ES-I3 (cell line): ENCODE measurements around the gene TTC28.

ENCODE experiments used
- H3K36me3 ChIP-seq: 2 replicates; pipeline ENCODE4 v1.6.1; 2013; ENCODE audit warnings: mild to moderate bottlenecking, low read length, control low read depth, moderate library complexity; ENCODE audit not compliant: insufficient read depth
- H3K4me1 ChIP-seq: 2 replicates; pipeline ENCODE4 v1.6.1; 2013; ENCODE audit warnings: mild to moderate bottlenecking, control low read depth, low read length; ENCODE audit not compliant: insufficient read depth
- H3K9ac ChIP-seq: 2 replicates; pipeline ENCODE4 v1.6.1; 2013; ENCODE audit warnings: low read depth, mild to moderate bottlenecking, low read length, moderate library complexity
- H3K9me3 ChIP-seq: 2 replicates; pipeline ENCODE4 v1.6.1; 2013; ENCODE audit warnings: mild to moderate bottlenecking, low read length, moderate library complexity; ENCODE audit not compliant: control insufficient read depth, insufficient read depth

Gene TTC28

DNA sequence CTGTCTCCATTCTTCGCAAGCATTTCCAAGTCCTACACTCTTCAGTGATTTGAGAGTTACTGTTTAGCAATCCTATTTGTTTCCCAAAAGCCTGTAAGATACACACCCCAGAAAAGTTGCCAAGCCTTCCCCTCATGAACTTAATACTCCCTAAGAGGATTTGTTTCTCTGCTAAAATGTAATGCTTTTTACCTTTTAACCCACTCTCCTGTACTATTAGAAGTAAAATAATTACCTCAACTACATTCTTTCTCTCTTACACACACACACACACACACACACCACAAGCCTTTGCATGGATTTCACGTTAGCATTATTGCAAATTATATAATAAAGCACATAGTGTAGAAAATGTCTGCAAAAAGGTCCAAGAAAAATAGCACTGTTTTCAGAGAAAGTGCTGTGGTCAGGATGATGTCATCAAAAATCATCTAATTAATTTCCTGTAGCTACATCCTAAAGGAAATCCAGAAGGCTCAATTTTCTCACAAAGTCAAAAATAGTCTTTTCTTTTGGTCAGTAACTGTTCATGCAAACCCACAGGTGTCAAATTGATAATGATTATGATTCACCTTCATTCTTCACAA, 396.5 kb downstream of the TTC28 start:
- no peaks in the 10 kb centered on the region for H3K9me3 ChIP-seq
- H3K4me1 ChIP-seq: no peaks in the 10 kb centered on the region; the same call in 1 of the 2 replicates
- no peaks in the 10 kb centered on the region; the same call in 1 of the 2 replicates for H3K36me3 ChIP-seq
- H3K9ac ChIP-seq: no peak overlapping the region

DNA sequence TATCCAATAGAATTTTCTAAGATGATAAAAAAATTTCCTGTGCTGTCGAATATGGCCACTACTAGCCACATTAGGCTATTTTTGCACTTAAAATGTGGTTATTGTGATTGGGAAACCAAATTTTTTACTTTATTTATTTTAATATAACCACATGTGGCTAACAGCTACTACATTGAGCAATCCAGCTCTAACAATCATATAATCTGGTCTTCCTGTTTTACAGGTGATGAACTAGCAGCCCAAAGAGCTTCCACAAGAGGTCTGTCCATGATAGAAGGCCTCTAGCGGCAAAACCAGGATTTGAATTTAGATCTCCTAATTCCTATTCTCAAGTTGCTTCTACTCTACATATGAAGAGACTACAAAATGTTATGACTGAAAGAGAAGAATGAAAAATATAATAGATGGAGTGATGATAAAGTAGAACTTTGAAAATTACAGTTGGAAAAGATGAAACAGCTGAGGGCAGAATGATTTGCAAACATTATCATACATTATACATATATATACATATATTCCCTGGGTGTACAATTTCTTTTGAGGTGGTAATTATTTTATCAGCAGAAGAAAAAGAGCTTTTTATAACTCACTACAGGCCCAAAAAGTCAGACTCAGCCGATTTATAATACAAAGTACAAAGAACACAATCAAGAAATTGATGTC, 397.1 kb downstream of the TTC28 start:
- Histone ChIP-seq H3K9ac (no peak overlapping the region), H3K36me3 (no peaks in the 10 kb centered on the region; the same call in 1 of the 2 replicates), H3K4me1 (no peaks in the 10 kb centered on the region; the same call in 1 of the 2 replicates), H3K9me3 (no peaks in the 10 kb centered on the region)

DNA sequence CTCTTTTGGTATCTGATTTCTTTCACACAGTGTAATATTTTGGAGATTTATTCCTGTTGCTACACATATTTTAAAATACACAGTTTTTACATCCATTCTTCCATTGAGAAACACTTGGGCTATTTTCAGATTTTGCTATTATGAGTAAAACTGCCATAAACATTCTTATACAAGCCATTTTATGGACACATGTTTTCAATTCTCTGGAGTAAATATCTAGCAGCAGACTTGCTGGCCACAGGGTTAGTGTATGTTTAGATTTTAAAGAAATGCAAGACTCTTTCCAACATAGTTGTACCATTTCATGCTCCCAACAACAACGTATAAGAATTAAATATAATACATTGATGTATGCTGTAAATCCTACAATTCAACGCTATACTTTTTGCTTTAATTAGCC, 399.8 kb downstream of the TTC28 start:
- Histone ChIP-seq H3K9ac (no peak overlapping the region), H3K4me1 (peaks cover 10% of the 10 kb centered on the region; the same call in 1 of the 2 replicates), H3K9me3 (no peaks in the 10 kb centered on the region), H3K36me3 (no peaks in the 10 kb centered on the region; the same call in 1 of the 2 replicates)

DNA sequence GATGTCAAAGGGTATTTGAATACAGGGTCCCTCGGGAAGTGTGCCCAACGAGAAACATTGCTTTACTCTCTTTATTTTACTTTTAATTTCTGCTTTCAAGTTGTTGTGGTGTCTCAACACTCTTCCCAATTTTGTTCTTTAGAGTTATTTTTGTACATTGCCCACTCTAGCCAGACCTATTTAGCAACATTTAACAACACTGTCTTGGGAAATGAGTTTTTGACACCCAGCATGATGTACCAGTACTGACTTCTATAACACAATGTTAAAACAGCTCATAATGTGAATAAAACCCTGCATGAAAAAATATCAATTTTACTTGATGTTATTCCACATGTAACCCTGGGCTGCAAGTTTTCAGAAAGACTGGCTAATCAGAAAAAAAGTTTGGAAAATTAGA, 410.4 kb downstream of the TTC28 start:
- H3K4me1 ChIP-seq: no peaks in the 10 kb centered on the region
- H3K9me3 ChIP-seq: no peaks in the 10 kb centered on the region
- no peaks in the 10 kb centered on the region for H3K36me3 ChIP-seq
- H3K9ac ChIP-seq: no peak overlapping the region

DNA sequence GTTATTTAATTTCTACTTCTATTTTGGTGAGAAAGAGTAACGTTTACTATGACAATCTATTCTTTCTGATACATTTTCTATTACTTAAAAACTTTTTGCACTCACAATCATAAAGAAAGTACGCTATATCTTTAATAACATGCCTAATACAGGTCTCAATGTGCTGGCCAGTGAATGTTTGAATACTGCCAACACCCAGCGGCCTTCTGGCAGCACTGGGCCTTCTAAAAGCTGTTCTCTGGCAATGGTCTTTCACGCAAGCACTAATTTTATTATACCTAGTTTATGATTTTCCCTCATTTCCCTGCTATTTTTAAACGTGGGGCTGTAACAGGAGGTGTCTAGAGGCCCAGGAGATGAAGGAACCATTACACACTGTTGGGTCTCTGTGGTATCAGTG, 410.8 kb downstream of the TTC28 start:
- Histone ChIP-seq H3K36me3 (no peaks in the 10 kb centered on the region), H3K9me3 (no peaks in the 10 kb centered on the region), H3K4me1 (no peaks in the 10 kb centered on the region), H3K9ac (no peak overlapping the region)

DNA sequence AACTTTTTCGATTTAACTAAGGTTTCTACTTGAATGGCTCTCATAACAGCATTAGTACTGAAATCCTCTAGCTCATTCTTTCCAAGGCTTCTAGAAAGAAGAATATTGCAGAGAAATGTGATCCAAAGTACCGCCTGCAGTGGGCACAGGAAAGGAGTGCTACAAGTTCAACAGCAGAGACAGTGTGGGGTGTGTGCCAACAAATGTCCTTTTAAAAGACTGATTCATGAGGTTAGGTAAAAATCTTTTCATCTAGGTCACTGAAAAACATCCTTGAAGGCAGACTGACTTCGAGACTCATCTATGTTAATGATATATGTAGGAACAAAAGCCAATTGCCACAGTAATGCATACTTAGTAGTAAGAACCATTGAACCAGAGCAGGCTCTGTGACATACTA, 411.5 kb downstream of the TTC28 start:
- H3K36me3 ChIP-seq: no peaks in the 10 kb centered on the region

DNA sequence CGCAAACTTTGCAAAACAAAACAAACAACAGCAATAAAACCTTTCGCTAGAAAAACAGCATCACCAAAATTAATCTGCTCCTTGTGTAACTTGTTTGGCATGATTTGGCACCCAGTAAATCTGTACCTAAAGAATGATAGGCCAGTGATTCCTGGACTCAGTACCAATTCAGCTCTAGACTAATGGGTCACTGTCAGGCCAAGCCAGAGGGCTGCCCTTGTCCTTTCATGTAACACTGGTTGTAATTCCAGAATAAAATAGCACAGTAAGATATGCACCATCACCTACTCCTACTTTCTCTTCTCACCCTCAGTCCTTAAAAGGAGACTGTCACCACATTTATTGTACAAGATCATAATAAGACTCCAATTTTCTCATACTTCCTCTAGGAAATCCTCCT, 419.0 kb downstream of the TTC28 start:
- Histone ChIP-seq H3K36me3 (no peaks in the 10 kb centered on the region), H3K9me3 (no peaks in the 10 kb centered on the region), H3K4me1 (no peaks in the 10 kb centered on the region), H3K9ac (no peak overlapping the region)

More for the DNA sequence above, 411.5 kb downstream of the TTC28 start:
- no peaks in the 10 kb centered on the region for H3K9me3 ChIP-seq
- no peaks in the 10 kb centered on the region for H3K4me1 ChIP-seq
- H3K9ac ChIP-seq: no peak overlapping the region

DNA sequence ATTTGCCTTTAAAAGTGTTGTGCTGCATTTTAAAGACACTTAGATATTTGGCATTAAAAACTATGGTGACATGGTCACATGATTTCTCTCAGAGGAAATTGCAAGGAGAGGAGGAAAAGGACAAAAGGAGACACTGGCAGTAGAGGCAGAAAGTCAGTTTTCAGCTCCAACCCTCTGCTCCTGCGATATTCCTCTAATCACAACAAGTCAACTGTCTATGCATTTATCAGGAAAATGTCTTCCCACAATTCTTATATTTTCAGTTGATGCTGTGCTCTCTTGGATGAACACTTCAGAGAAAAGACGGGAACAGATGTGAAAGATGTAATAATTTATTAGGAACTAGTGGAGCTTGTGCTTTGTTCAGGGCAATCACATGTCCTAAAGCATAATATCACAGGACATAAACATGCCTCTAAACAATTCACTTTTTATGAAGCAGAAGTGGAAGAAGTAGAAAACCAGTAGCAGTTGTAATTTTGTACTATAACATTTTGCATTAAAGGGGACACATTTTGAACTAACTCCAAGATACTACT, 419.8 kb downstream of the TTC28 start:
- Histone ChIP-seq H3K9ac (no peak overlapping the region), H3K4me1 (no peaks in the 10 kb centered on the region), H3K9me3 (no peaks in the 10 kb centered on the region), H3K36me3 (no peaks in the 10 kb centered on the region)

DNA sequence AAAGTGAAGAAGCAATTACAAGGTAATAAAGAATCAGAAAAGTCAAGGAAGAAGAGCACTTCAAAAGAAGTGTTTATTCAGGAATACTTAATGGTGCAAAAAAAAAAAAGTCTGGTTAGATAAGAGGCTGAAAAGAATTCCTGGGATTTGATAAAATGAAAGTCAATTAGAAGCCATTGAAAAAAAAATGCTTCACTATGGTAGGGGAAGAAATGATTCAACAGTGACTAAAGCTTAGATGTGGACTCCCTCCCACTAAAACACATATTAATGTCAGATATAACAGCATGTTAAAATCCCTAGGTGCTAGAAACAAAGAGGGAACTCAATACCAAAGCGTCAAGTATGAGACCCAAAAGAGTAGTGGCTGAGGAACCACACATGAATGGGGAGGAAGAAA, 425.2 kb downstream of the TTC28 start:
- Histone ChIP-seq H3K9me3 (no peaks in the 10 kb centered on the region), H3K4me1 (no peaks in the 10 kb centered on the region), H3K36me3 (no peaks in the 10 kb centered on the region), H3K9ac (no peak overlapping the region)

DNA sequence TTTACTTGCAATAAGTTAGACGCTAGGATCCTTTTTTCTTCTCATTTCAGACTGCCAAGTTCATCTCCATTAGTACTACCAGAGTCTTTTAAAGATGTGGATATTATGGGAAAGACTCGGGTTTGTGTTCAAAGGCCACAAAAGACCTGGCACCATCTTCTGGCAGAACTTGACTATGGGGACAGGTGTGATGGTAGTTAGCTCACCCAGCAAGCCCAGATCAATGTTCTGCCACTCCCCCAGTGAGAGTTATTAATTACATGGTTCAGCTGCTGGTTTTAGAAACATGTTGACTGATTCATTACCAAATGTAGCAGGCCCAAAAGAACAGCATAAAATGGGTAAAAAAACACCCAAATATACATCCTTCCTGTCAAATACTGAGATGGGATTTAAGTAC, 427.1 kb downstream of the TTC28 start:
- Histone ChIP-seq H3K36me3 (no peaks in the 10 kb centered on the region), H3K9ac (no peak overlapping the region), H3K4me1 (no peaks in the 10 kb centered on the region; the same call in 1 of the 2 replicates), H3K9me3 (no peaks in the 10 kb centered on the region)

DNA sequence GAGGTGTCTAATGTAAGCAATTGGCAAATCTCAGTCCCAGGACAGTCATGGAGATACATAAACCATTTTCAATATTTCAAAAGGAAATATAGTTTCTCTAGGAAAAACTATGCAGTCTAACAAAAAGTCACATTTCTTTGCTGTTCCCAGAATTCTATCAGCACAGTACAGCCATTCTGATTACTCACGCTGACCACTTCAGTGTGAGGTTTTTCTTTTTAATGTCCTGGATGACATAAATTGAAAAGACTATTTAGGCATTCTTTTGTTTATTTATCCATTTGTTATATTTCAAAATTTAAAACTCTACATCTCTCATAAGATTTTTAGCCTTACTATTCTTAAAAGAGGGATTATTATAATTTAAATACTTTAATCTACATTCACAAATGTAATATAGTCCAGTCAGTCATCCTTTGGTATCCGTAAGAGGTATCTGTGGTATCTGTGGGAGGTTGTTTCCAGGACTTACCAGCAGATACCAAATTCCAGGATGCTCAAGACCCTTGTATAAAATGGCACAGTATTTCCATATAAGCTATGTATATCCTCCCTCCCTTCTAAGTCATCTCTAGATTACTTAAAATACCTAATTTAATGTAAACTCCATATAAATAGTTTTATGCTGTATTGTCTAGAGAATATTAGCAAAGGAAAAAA, 429.5 kb downstream of the TTC28 start:
- Histone ChIP-seq H3K9me3 (no peaks in the 10 kb centered on the region), H3K9ac (no peak overlapping the region)

DNA sequence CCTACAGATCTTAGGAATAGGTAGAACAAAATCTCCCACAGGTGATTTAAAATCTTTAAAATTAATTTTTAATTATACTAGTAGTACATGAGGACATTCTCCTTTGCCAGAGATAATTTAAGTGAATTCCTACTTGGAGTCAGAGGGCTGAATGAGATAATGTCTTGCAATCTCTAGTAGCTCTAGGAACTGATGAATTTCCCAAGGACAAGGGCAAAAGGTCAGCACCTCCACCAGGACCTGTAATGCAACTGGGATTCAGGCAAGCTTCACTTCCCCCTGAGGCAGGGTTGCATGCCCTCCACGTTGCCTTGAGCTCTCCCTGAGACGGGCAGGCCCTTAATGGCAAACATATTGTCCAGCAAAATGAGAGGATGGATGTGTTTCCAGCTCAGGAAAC, 430.2 kb downstream of the TTC28 start:
- Histone ChIP-seq H3K9ac (no peak overlapping the region), H3K9me3 (no peaks in the 10 kb centered on the region), H3K36me3 (no peaks in the 10 kb centered on the region), H3K4me1 (peaks cover 20% of the 10 kb centered on the region)

More for the DNA sequence above, 429.5 kb downstream of the TTC28 start:
- H3K4me1 ChIP-seq: peaks cover 20% of the 10 kb centered on the region
- H3K36me3 ChIP-seq: no peaks in the 10 kb centered on the region

DNA sequence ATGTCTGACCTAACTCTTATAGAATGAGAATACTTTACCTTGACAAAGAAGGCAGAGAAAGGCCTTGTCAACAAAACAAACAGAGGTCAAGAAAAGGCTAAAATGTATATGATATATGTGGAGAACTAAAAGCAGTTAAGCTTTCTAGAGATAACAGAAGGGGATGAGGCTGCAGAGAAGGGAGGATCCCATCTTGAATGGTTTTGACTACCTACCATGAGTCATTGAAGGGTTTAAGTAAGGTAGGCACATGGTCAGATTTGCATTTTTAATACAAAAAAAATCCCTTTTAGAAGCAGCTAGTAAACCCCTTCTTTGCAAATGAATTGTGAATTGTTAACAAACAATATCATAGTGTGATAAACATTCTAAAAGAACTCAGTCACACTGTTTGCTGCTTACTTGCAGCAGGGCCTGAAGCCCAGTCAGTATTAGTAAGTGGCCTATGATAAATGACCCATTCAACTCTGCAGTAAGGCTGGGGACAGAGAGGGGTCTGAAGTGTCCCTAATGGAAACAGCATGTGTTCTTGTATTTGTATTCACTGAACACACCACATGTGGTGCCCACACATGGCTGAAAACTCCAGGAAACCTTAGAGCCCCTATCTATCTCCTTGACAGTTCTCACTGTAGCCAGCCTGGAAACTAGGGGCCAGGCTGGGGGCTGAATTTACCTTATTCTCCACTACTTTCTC, 431.8 kb downstream of the TTC28 start:
- H3K36me3 ChIP-seq: no peaks in the 10 kb centered on the region
- no peak overlapping the region for H3K9ac ChIP-seq
- no peaks in the 10 kb centered on the region for H3K9me3 ChIP-seq
- H3K4me1 ChIP-seq: peaks cover 20% of the 10 kb centered on the region

DNA sequence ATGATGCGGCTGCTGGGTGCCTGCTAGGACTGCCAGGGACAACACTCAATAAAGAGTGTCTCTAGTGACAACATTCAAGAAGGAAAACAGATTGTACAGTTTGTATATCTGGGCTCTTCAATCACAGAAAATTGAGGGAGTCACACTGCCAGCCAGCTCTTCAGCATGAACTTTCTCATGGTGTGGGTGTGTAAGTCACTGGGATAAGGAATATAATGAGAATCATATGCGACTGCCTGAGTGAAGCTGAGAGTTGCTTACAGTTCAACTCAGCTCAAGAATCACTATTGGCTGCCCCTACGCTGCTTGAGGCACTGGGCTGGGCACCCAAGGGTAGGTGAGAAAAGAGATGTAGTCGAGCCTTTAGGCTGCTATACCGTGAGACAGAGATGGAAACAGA, 432.5 kb downstream of the TTC28 start:
- H3K9me3 ChIP-seq: no peaks in the 10 kb centered on the region
- no peaks in the 10 kb centered on the region for H3K36me3 ChIP-seq

More for the DNA sequence above, 432.5 kb downstream of the TTC28 start:
- H3K4me1 ChIP-seq: peaks cover 20% of the 10 kb centered on the region
- no peak overlapping the region for H3K9ac ChIP-seq
